A673 (cell line): ENCODE data around the gene TRIM26. TPM values are rescaled to one million over a fixed set of nuclear protein-coding genes. Genes with fewer than 3 reads are reported as not detected.

Experiments
- BruUV-seq: library from RNA; stranded (reverse); fragments of 400-500 nt; replicated peaks from 2 replicates; lab custom pipeline; 2021; lab: Mats Ljungman, UMichigan
- CTCF ChIA-PET: fragments of 300-600 bp; sonication (Branson Sonifier 250); formaldehyde crosslinking; loops from one replicate; lab custom pipeline; 2022; ENCODE audit warnings: antibody characterized with exemption; lab: Charles Lee
- POLR2A ChIA-PET: fragments of 300-600 bp; sonication (Branson Sonifier 250); formaldehyde crosslinking; loops from one replicate; lab custom pipeline; 2022; ENCODE audit warnings: antibody characterized with exemption; ENCODE audit not compliant: low non-redundant PET; lab: Charles Lee
- DNase-seq: peaks from one replicate; pipeline ENCODE4 v3.0.0-alpha.2; 2015; ENCODE audit warnings: low spot score
- H3K27ac ChIP-seq: fragments of 200-600 bp; sonication (generic); 2 replicates; pipeline ENCODE4 v1.5.1; 2016; ENCODE audit warnings: mixed run types, low read depth, mild to moderate bottlenecking, mixed read lengths, antibody characterized with exemption, low read length; ENCODE audit not compliant: poor library complexity, severe bottlenecking
- H3K27me3 ChIP-seq: fragments of 200-600 bp; sonication (generic); replicated peaks from 2 replicates; pipeline ENCODE4 v1.6.1; 2017; ENCODE audit warnings: mixed run types, low read depth, mild to moderate bottlenecking, mixed read lengths, antibody characterized with exemption, low read length; ENCODE audit not compliant: insufficient read depth, poor library complexity
- H3K36me3 ChIP-seq: fragments of 200-600 bp; sonication (generic); 2 replicates; pipeline ENCODE4 v1.6.1; 2016; ENCODE audit warnings: mixed run types, mild to moderate bottlenecking, mixed read lengths, antibody characterized with exemption, low read length; ENCODE audit not compliant: insufficient read depth, poor library complexity, severe bottlenecking
- H3K4me1 ChIP-seq: fragments of 200-600 bp; sonication (generic); 2 replicates; pipeline ENCODE4 v1.6.1; 2017; ENCODE audit warnings: mixed run types, mild to moderate bottlenecking, mixed read lengths, antibody characterized with exemption, low read length; ENCODE audit not compliant: insufficient read depth, poor library complexity, severe bottlenecking
- H3K4me3 ChIP-seq: fragments of 200-600 bp; sonication (generic); 2 replicates; pipeline ENCODE4 v1.5.1; 2016; ENCODE audit warnings: low read depth, mixed run types, mild to moderate bottlenecking, mixed read lengths, low read length; ENCODE audit not compliant: poor library complexity, severe bottlenecking
- H3K9me3 ChIP-seq: fragments of 200-600 bp; sonication (generic); 2 replicates; pipeline ENCODE4 v1.6.1; 2016; ENCODE audit warnings: mixed run types, low read depth, mild to moderate bottlenecking, mixed read lengths, antibody characterized with exemption, low read length; ENCODE audit not compliant: poor library complexity, severe bottlenecking
- CTCF ChIP-seq: fragments of 300-800, 200-600 bp; sonication (generic); conservative IDR thresholded peaks from 2 replicates; pipeline ENCODE4 v1.5.1; 2017; ENCODE audit warnings: low read depth, mild to moderate bottlenecking, antibody characterized with exemption, low read length, moderate library complexity, mixed read lengths
- EZH2 ChIP-seq: fragments of 200-600 bp; sonication (generic); IDR thresholded peaks from 2 replicates; pipeline ENCODE4 v1.6.1; 2017; ENCODE audit warnings: borderline replicate concordance, low read depth, mild to moderate bottlenecking, mixed read lengths, antibody characterized with exemption, low read length; ENCODE audit not compliant: poor library complexity, severe bottlenecking
- intact Hi-C: fragments of 100-400 bp; cut with micrococcal nuclease; formaldehyde crosslinking; loops from one replicate; pipeline ENCODE4 v1.10.0; 2022; ENCODE audit not compliant: unreplicated experiment
- total RNA-seq: library from RNA; stranded (reverse); gene quantifications from 2 replicates; pipeline ENCODE4 v1.2.3, GENCODE V29; 2021

Gene TRIM26
- total RNA-seq, 1 experiment from 2014 or later: 41.3 TPM

- H3K9me3 ChIP-seq: no peaks in the 10 kb centered on the region
- POLR2A ChIA-PET: interaction anchor here (0.6 to 0.8 kb wide), 2 partner anchors 14 to 20 kb away, joined by 3 read pairs; no protein-coding TSS in a partner anchor
- peaks cover 24% of the 10 kb centered on the region for H3K36me3 ChIP-seq
- intact Hi-C loops: no loop called here
- TF ChIP-seq CTCF (no peak), EZH2 (no peak)
- no peak overlapping the region for H3K4me3 ChIP-seq
- DNase-seq: no peak
- CTCF ChIA-PET: no interaction called here
- no peaks in the 10 kb centered on the region for H3K27me3 ChIP-seq
- no peaks in the 10 kb centered on the region for H3K4me1 ChIP-seq
- no TSS peak for BruUV-seq
- no peak overlapping the region for H3K27ac ChIP-seq
Observed at GRCh38 chr6:30198166-30199084, 14.8 kb downstream of the TRIM26 start.

- ChIA-PET CTCF (no interaction called here), POLR2A (no interaction called here)
- no peak for DNase-seq
- no peak for TF ChIP-seq EZH2
- TF ChIP-seq CTCF: no peak
- H3K9me3 ChIP-seq: no peaks in the 10 kb centered on the region
- intact Hi-C loops: no loop called here
- H3K36me3 ChIP-seq: peaks cover 24% of the 10 kb centered on the region
- no peak overlapping the region for H3K4me3 ChIP-seq
- BruUV-seq: no TSS peak
- no peaks in the 10 kb centered on the region for H3K4me1 ChIP-seq
- H3K27me3 ChIP-seq: no peaks in the 10 kb centered on the region
- no peak overlapping the region for H3K27ac ChIP-seq
Observed at GRCh38 chr6:30196376-30196775, 16.8 kb downstream of the TRIM26 start.

- Histone ChIP-seq H3K27me3 (no peaks in the 10 kb centered on the region), H3K4me1 (no peaks in the 10 kb centered on the region), H3K27ac (no peak overlapping the region), H3K4me3 (no peak overlapping the region), H3K36me3 (peaks cover 24% of the 10 kb centered on the region), H3K9me3 (no peaks in the 10 kb centered on the region)
- no TSS peak for BruUV-seq
- intact Hi-C loops: no loop called here
- TF ChIP-seq CTCF: no peak
- no peak for DNase-seq
- POLR2A ChIA-PET: no interaction called here
- CTCF ChIA-PET: no interaction called here
Observed at GRCh38 chr6:30195951-30196350, 17.3 kb downstream of the TRIM26 start.
